ENCODE results near the gene TAF4B. TPM values are rescaled to one million over a fixed set of nuclear protein-coding genes. Genes with fewer than 3 reads are reported as not detected.
"Not testable (repeated sequence)": the region's sequence is repeated elsewhere in the genome, so short reads cannot be mapped to it uniquely, and the experiment has no call there.

Gene TAF4B
- polyA plus RNA-seq: 3.3 TPM
- long read RNA-seq, donor 1: 0 reads
- long read RNA-seq, donor 2, full-length matches to known transcripts: 2 of 2 reads
- long read RNA-seq, donor 2, partial matches to known transcripts: 0 of 2 reads
- long read RNA-seq, donor 2, other reads (novel, unspliced or antisense): 0 of 2 reads
- long read RNA-seq, donor 3: 0 reads
- long read RNA-seq, donor 4: 0 reads
- long read RNA-seq, donor 5, full-length matches to known transcripts: 1 of 1 reads
- long read RNA-seq, donor 5, partial matches to known transcripts: 0 of 1 reads
- long read RNA-seq, donor 5, other reads (novel, unspliced or antisense): 0 of 1 reads
- long read RNA-seq, donor 6: 0 reads
- long read RNA-seq, donor 7, full-length matches to known transcripts: 1 of 1 reads
- long read RNA-seq, donor 7, partial matches to known transcripts: 0 of 1 reads
- long read RNA-seq, donor 7, other reads (novel, unspliced or antisense): 0 of 1 reads
- long read RNA-seq, donor 8: 0 reads
- long read RNA-seq, donor 9: 0 reads
- long read RNA-seq, donor 10: 0 reads
- long read RNA-seq, donor 11: 0 reads

GRCh38 chr18:26226229-26227050, at the start of gene TAF4B:
TSS of gene TAF4B (plus strand) at chr18:26226445. CDS start at chr18:26226934, 489 bp downstream.
- DNase-seq: peak; percentile 92 to 95
- no CpG with 5 or more reads among the region's 101 CpGs for WGBS (ENCODE audit: insufficient coverage, low lambda C conversion rate)
- peak within 1 kb of the TSS; percentile 90 for H3K4me3 ChIP-seq (ENCODE audit: low read length)
- H3K27ac ChIP-seq (ENCODE audit: low read length): peak within 1 kb of the TSS; percentile 41
- no peaks in the 10 kb centered on the region for H3K9me3 ChIP-seq (ENCODE audit: control insufficient read depth, low read depth, low read length)
- H3K27me3 ChIP-seq (ENCODE audit: control insufficient read depth, insufficient read depth, low read length): peaks cover 14% of the 10 kb centered on the region
- H3K36me3 ChIP-seq (ENCODE audit: control insufficient read depth, insufficient read depth, low read length): no peaks in the 10 kb centered on the region
- no peaks in the 10 kb centered on the region for H3K4me1 ChIP-seq (ENCODE audit: control insufficient read depth, insufficient read depth, low read length)

GRCh38 chr18:26181343-26181826, 44.9 kb upstream of the TAF4B start:
- no peaks in the 10 kb centered on the region for H3K27me3 ChIP-seq (ENCODE audit: control insufficient read depth, insufficient read depth, low read length)
- H3K36me3 ChIP-seq (ENCODE audit: control insufficient read depth, insufficient read depth, low read length): no peaks in the 10 kb centered on the region
- no peak overlapping the region for H3K27ac ChIP-seq (ENCODE audit: low read length)
- H3K4me3 ChIP-seq (ENCODE audit: low read length): no peak overlapping the region
- WGBS (ENCODE audit: insufficient coverage, low lambda C conversion rate): 83% methylated on average over 1 of the region's 7 CpGs
- H3K9me3 ChIP-seq (ENCODE audit: control insufficient read depth, low read depth, low read length): no peaks in the 10 kb centered on the region
- DNase-seq: no peak
- no peaks in the 10 kb centered on the region for H3K4me1 ChIP-seq (ENCODE audit: control insufficient read depth, insufficient read depth, low read length)

GRCh38 chr18:26183395-26184112, 42.7 kb upstream of the TAF4B start:
- Histone ChIP-seq H3K4me1 (ENCODE audit: control insufficient read depth, insufficient read depth, low read length) (no peaks in the 10 kb centered on the region), H3K9me3 (ENCODE audit: control insufficient read depth, low read depth, low read length) (no peaks in the 10 kb centered on the region), H3K27ac (ENCODE audit: low read length) (no peak overlapping the region), H3K4me3 (ENCODE audit: low read length) (no peak overlapping the region), H3K36me3 (ENCODE audit: control insufficient read depth, insufficient read depth, low read length) (no peaks in the 10 kb centered on the region), H3K27me3 (ENCODE audit: control insufficient read depth, insufficient read depth, low read length) (no peaks in the 10 kb centered on the region)
- DNase-seq: no peak

- no peaks in the 10 kb centered on the region for H3K9me3 ChIP-seq (ENCODE audit: control insufficient read depth, low read depth, low read length)
- H3K4me3 ChIP-seq (ENCODE audit: low read length): no peak overlapping the region
- H3K36me3 ChIP-seq (ENCODE audit: control insufficient read depth, insufficient read depth, low read length): no peaks in the 10 kb centered on the region
- H3K4me1 ChIP-seq (ENCODE audit: control insufficient read depth, insufficient read depth, low read length): no peaks in the 10 kb centered on the region
- DNase-seq: no peak
- no peaks in the 10 kb centered on the region for H3K27me3 ChIP-seq (ENCODE audit: control insufficient read depth, insufficient read depth, low read length)
- H3K27ac ChIP-seq (ENCODE audit: low read length): no peak overlapping the region
- no CpG with 5 or more reads among the region's 2 CpGs for WGBS (ENCODE audit: insufficient coverage, low lambda C conversion rate)
Measured at GRCh38 chr18:26185267-26185666, 41.0 kb upstream of the TAF4B start.

- no peaks in the 10 kb centered on the region for H3K4me1 ChIP-seq (ENCODE audit: control insufficient read depth, insufficient read depth, low read length)
- WGBS (ENCODE audit: insufficient coverage, low lambda C conversion rate): no CpG with 5 or more reads among the region's 8 CpGs
- H3K27ac ChIP-seq (ENCODE audit: low read length): no peak overlapping the region
Measured at GRCh38 chr18:26190506-26190905, 35.7 kb upstream of the TAF4B start.

GRCh38 chr18:26192233-26192632, 34.0 kb upstream of the TAF4B start:
- H3K4me3 ChIP-seq (ENCODE audit: low read length): no peak overlapping the region
- no peak for DNase-seq
- H3K27me3 ChIP-seq (ENCODE audit: control insufficient read depth, insufficient read depth, low read length): no peaks in the 10 kb centered on the region
- H3K9me3 ChIP-seq (ENCODE audit: control insufficient read depth, low read depth, low read length): no peaks in the 10 kb centered on the region
- no peak overlapping the region for H3K27ac ChIP-seq (ENCODE audit: low read length)
- WGBS (ENCODE audit: insufficient coverage, low lambda C conversion rate): 93% methylated on average over 1 of the region's 1 CpG
- no peaks in the 10 kb centered on the region for H3K4me1 ChIP-seq (ENCODE audit: control insufficient read depth, insufficient read depth, low read length)
- no peaks in the 10 kb centered on the region for H3K36me3 ChIP-seq (ENCODE audit: control insufficient read depth, insufficient read depth, low read length)

More at GRCh38 chr18:26190506-26190905, 35.7 kb upstream of the TAF4B start:
- DNase-seq: no peak
- H3K9me3 ChIP-seq (ENCODE audit: control insufficient read depth, low read depth, low read length): no peaks in the 10 kb centered on the region
- no peak overlapping the region for H3K4me3 ChIP-seq (ENCODE audit: low read length)
- no peaks in the 10 kb centered on the region for H3K36me3 ChIP-seq (ENCODE audit: control insufficient read depth, insufficient read depth, low read length)
- H3K27me3 ChIP-seq (ENCODE audit: control insufficient read depth, insufficient read depth, low read length): no peaks in the 10 kb centered on the region

- no CpG with 5 or more reads among the region's 3 CpGs for WGBS (ENCODE audit: insufficient coverage, low lambda C conversion rate)
- Histone ChIP-seq H3K36me3 (ENCODE audit: control insufficient read depth, insufficient read depth, low read length) (no peaks in the 10 kb centered on the region), H3K27ac (ENCODE audit: low read length) (no peak overlapping the region), H3K4me3 (ENCODE audit: low read length) (no peak overlapping the region), H3K27me3 (ENCODE audit: control insufficient read depth, insufficient read depth, low read length) (no peaks in the 10 kb centered on the region), H3K9me3 (ENCODE audit: control insufficient read depth, low read depth, low read length) (no peaks in the 10 kb centered on the region), H3K4me1 (ENCODE audit: control insufficient read depth, insufficient read depth, low read length) (no peaks in the 10 kb centered on the region)
- DNase-seq: no peak
Measured at GRCh38 chr18:26196605-26197004, 29.6 kb upstream of the TAF4B start.

GRCh38 chr18:26202001-26202400, 24.2 kb upstream of the TAF4B start:
- H3K4me3 ChIP-seq (ENCODE audit: low read length); H3K36me3 ChIP-seq (ENCODE audit: control insufficient read depth, insufficient read depth, low read length); H3K27me3 ChIP-seq (ENCODE audit: control insufficient read depth, insufficient read depth, low read length); H3K9me3 ChIP-seq (ENCODE audit: control insufficient read depth, low read depth, low read length); H3K27ac ChIP-seq (ENCODE audit: low read length); H3K4me1 ChIP-seq (ENCODE audit: control insufficient read depth, insufficient read depth, low read length); DNase-seq: not testable (repeated sequence)
- no CpG with 5 or more reads among the region's 9 CpGs for WGBS (ENCODE audit: insufficient coverage, low lambda C conversion rate)

GRCh38 chr18:26205318-26205717, 20.9 kb upstream of the TAF4B start:
- no peak for DNase-seq
- Histone ChIP-seq H3K4me3 (ENCODE audit: low read length) (no peak overlapping the region), H3K36me3 (ENCODE audit: control insufficient read depth, insufficient read depth, low read length) (no peaks in the 10 kb centered on the region), H3K27ac (ENCODE audit: low read length) (no peak overlapping the region), H3K27me3 (ENCODE audit: control insufficient read depth, insufficient read depth, low read length) (no peaks in the 10 kb centered on the region), H3K9me3 (ENCODE audit: control insufficient read depth, low read depth, low read length) (no peaks in the 10 kb centered on the region), H3K4me1 (ENCODE audit: control insufficient read depth, insufficient read depth, low read length) (no peaks in the 10 kb centered on the region)
- 80% methylated on average over 1 of the region's 1 CpG for WGBS (ENCODE audit: insufficient coverage, low lambda C conversion rate)

- DNase-seq: no peak
- 80% methylated on average over 1 of the region's 2 CpGs for WGBS (ENCODE audit: insufficient coverage, low lambda C conversion rate)
- Histone ChIP-seq H3K4me3 (ENCODE audit: low read length) (no peak overlapping the region), H3K27me3 (ENCODE audit: control insufficient read depth, insufficient read depth, low read length) (no peaks in the 10 kb centered on the region), H3K36me3 (ENCODE audit: control insufficient read depth, insufficient read depth, low read length) (no peaks in the 10 kb centered on the region), H3K9me3 (ENCODE audit: control insufficient read depth, low read depth, low read length) (no peaks in the 10 kb centered on the region), H3K4me1 (ENCODE audit: control insufficient read depth, insufficient read depth, low read length) (no peaks in the 10 kb centered on the region), H3K27ac (ENCODE audit: low read length) (no peak overlapping the region)
Measured at GRCh38 chr18:26206488-26206887, 19.8 kb upstream of the TAF4B start.
